Fibroblast of skin of abdomen (primary cell): ENCODE results near the gene CAB39L.
A peak's percentile ranks its signal among the peaks of the same experiment; 100 is the strongest.

Experiments used
- DNase-seq: peaks from one replicate; pipeline ENCODE4 v3.0.0-alpha.2; 2013

CAB39L gene

GRCh38 chr13:49271264-49271663 lies 172.6 kb downstream of the CAB39L start:
- DNase-seq, result no peak

GRCh38 chr13:49265822-49266221 lies 178.0 kb downstream of the CAB39L start:
- peak; percentile 21 for DNase-seq

- no peak for DNase-seq
Measured at GRCh38 chr13:49262634-49263033, 181.2 kb downstream of the CAB39L start.

- DNase-seq, result no peak
Measured at GRCh38 chr13:49259586-49259985, 184.3 kb downstream of the CAB39L start.
